ENCODE measurements around the gene TLE4.
A peak's percentile ranks its signal among the peaks of the same experiment; 100 is the strongest.
"Not testable (repeated sequence)": the region's sequence is repeated elsewhere in the genome, so short reads cannot be mapped to it uniquely, and the experiment has no call there.

Gene TLE4

GRCh38 chr9:79745752-79746336, 174.1 kb downstream of the TLE4 start:
- H3K27ac ChIP-seq (ENCODE audit: low read length, poor library complexity, severe bottlenecking): no peak overlapping the region
- no peak overlapping the region for H3K4ac ChIP-seq (ENCODE audit: low read depth in 1 of 2, low read length in 2 of 2)
- no peak overlapping the region for H2AFZ ChIP-seq (ENCODE audit: low read depth, low read length)
- H3K36me3 ChIP-seq (ENCODE audit: control insufficient read depth in 1 of 2, insufficient read depth in 2 of 2, low read depth in 1 of 2, low read length in 2 of 2): no peaks in the 10 kb centered on the region
- peaks cover 0 to 25% of the 10 kb centered on the region in 2 experiments for H3K27me3 ChIP-seq (ENCODE audit: control insufficient read depth in 1 of 2, insufficient read depth in 1 of 2, low read length in 2 of 2)
- H2BK15ac ChIP-seq (ENCODE audit: low read depth, poor library complexity, severe bottlenecking): no peak overlapping the region
- H3K4me3 ChIP-seq (ENCODE audit: insufficient read depth in 1 of 2, low read depth in 1 of 2, low read length in 2 of 2): no peak overlapping the region
- 96% methylated on average over 3 of the region's 4 CpGs for WGBS
- no peak overlapping the region for H3K14ac ChIP-seq (ENCODE audit: low read length in 2 of 2)
- H3K18ac ChIP-seq (ENCODE audit: low read depth in 1 of 2, low read length in 2 of 2): no peak overlapping the region
- no peak overlapping the region for H2AK5ac ChIP-seq (ENCODE audit: low read length, severe bottlenecking)
- H3K79me1 ChIP-seq (replicated peaks; ENCODE audit: low read length, poor library complexity, severe bottlenecking): no peaks in the 10 kb centered on the region
- no peak overlapping the region for H4K91ac ChIP-seq (ENCODE audit: low read length)
- H2BK5ac ChIP-seq (ENCODE audit: low read depth, low read length, poor library complexity, severe bottlenecking): no peak overlapping the region
- H3K9me3 ChIP-seq (ENCODE audit: control insufficient read depth, low read length): no peaks in the 10 kb centered on the region
- no peak overlapping the region for H4K8ac ChIP-seq (ENCODE audit: low read length)
- no peak overlapping the region for H2BK120ac ChIP-seq (ENCODE audit: low read depth, low read length)
- no peak overlapping the region for H3K9ac ChIP-seq (ENCODE audit: low read length)
- no peak overlapping the region for H3K23ac ChIP-seq (ENCODE audit: low read length in 2 of 2)
- H3K4me1 ChIP-seq (ENCODE audit: control insufficient read depth, insufficient read depth, low read depth, low read length): no peaks in the 10 kb centered on the region
- DNase-seq: no peak
- H2BK12ac ChIP-seq (ENCODE audit: low read length in 2 of 2): no peak overlapping the region
- H3K4me2 ChIP-seq (ENCODE audit: low read length, poor library complexity, severe bottlenecking): no peak overlapping the region

- not testable (repeated sequence) for H3K4me3 ChIP-seq (ENCODE audit: insufficient read depth in 1 of 2, low read depth in 1 of 2, low read length in 2 of 2); H3K4me1 ChIP-seq (ENCODE audit: control insufficient read depth, insufficient read depth, low read depth, low read length); H3K27ac ChIP-seq (ENCODE audit: low read length, poor library complexity, severe bottlenecking); H3K4ac ChIP-seq (ENCODE audit: low read depth in 1 of 2, low read length in 2 of 2); H3K23ac ChIP-seq (ENCODE audit: low read length in 2 of 2); H3K27me3 ChIP-seq (ENCODE audit: control insufficient read depth in 1 of 2, insufficient read depth in 1 of 2, low read length in 2 of 2); H2AK5ac ChIP-seq (ENCODE audit: low read length, severe bottlenecking); H3K18ac ChIP-seq (ENCODE audit: low read depth in 1 of 2, low read length in 2 of 2); H3K9ac ChIP-seq (ENCODE audit: low read length); DNase-seq; H3K36me3 ChIP-seq (ENCODE audit: control insufficient read depth in 1 of 2, insufficient read depth in 2 of 2, low read depth in 1 of 2, low read length in 2 of 2); H2BK5ac ChIP-seq (ENCODE audit: low read depth, low read length, poor library complexity, severe bottlenecking); H2BK120ac ChIP-seq (ENCODE audit: low read depth, low read length); H4K8ac ChIP-seq (ENCODE audit: low read length); H3K14ac ChIP-seq (ENCODE audit: low read length in 2 of 2); H3K79me1 ChIP-seq (replicated peaks; ENCODE audit: low read length, poor library complexity, severe bottlenecking); H2BK12ac ChIP-seq (ENCODE audit: low read length in 2 of 2); H2AFZ ChIP-seq (ENCODE audit: low read depth, low read length); H3K4me2 ChIP-seq (ENCODE audit: low read length, poor library complexity, severe bottlenecking); H3K9me3 ChIP-seq (ENCODE audit: control insufficient read depth, low read length); H2BK15ac ChIP-seq (ENCODE audit: low read depth, poor library complexity, severe bottlenecking)
- WGBS: 97% methylated on average over 1 of the region's 1 CpG
- H4K91ac ChIP-seq (ENCODE audit: low read length): peak overlapping the region; percentile 7
These were observed 180.2 kb downstream of the TLE4 start for GRCh38 chr9:79751895-79752466.

DNA sequence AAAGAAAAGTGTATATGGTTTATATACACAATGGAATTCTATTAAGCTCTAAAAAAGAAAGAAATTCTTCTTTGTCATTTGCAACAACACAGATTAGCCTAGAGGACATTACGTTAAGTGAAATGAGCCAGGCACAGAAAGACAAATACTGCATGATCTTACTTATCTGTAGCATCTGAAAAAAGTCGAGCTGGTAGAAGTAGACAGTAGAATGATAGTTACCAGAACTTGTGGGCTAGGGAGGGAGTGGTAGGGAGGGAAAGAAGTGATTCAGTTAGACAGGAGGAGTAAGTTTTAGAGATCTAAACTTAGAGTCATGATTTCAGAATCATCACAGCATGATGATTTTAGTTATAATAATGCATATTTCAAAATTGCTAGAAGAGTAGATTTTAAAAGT, 184.6 kb downstream of the TLE4 start:
- 29% methylated on average over 2 of the region's 2 CpGs for WGBS
- H3K4ac ChIP-seq (ENCODE audit: low read depth in 1 of 2, low read length in 2 of 2): no peak overlapping the region
- no peak overlapping the region for H3K23ac ChIP-seq (ENCODE audit: low read length in 2 of 2)
- H2BK5ac ChIP-seq (ENCODE audit: low read depth, low read length, poor library complexity, severe bottlenecking): no peak overlapping the region
- H2AK5ac ChIP-seq (ENCODE audit: low read length, severe bottlenecking): no peak overlapping the region
- no peak overlapping the region for H3K27ac ChIP-seq (ENCODE audit: low read length, poor library complexity, severe bottlenecking)
- peak; percentile 80 for DNase-seq
- no peak overlapping the region for H3K14ac ChIP-seq (ENCODE audit: low read length in 2 of 2)
- no peak overlapping the region for H4K8ac ChIP-seq (ENCODE audit: low read length)
- H4K91ac ChIP-seq (ENCODE audit: low read length): no peak overlapping the region
- no peak overlapping the region for H3K18ac ChIP-seq (ENCODE audit: low read depth in 1 of 2, low read length in 2 of 2)
- no peak overlapping the region for H2BK12ac ChIP-seq (ENCODE audit: low read length in 2 of 2)
- no peak overlapping the region for H3K9ac ChIP-seq (ENCODE audit: low read length)
- peaks cover 0 to 14% of the 10 kb centered on the region in 2 experiments for H3K27me3 ChIP-seq (ENCODE audit: control insufficient read depth in 1 of 2, insufficient read depth in 1 of 2, low read length in 2 of 2)
- no peaks in the 10 kb centered on the region for H3K4me1 ChIP-seq (ENCODE audit: control insufficient read depth, insufficient read depth, low read depth, low read length)
- peaks cover 4% of the 10 kb centered on the region for H3K9me3 ChIP-seq (ENCODE audit: control insufficient read depth, low read length)
- no peak overlapping the region for H3K4me3 ChIP-seq (ENCODE audit: insufficient read depth in 1 of 2, low read depth in 1 of 2, low read length in 2 of 2)
- no peak overlapping the region for H2BK120ac ChIP-seq (ENCODE audit: low read depth, low read length)
- H2BK15ac ChIP-seq (ENCODE audit: low read depth, poor library complexity, severe bottlenecking): no peak overlapping the region
- H2AFZ ChIP-seq (ENCODE audit: low read depth, low read length): no peak overlapping the region
- H3K79me1 ChIP-seq (replicated peaks; ENCODE audit: low read length, poor library complexity, severe bottlenecking): no peaks in the 10 kb centered on the region
- no peak overlapping the region for H3K4me2 ChIP-seq (ENCODE audit: low read length, poor library complexity, severe bottlenecking)
- H3K36me3 ChIP-seq (ENCODE audit: control insufficient read depth in 1 of 2, insufficient read depth in 2 of 2, low read depth in 1 of 2, low read length in 2 of 2): no peaks in the 10 kb centered on the region

- Histone ChIP-seq H3K4me3 (ENCODE audit: insufficient read depth in 1 of 2, low read depth in 1 of 2, low read length in 2 of 2) (no peak overlapping the region), H2BK12ac (ENCODE audit: low read length in 2 of 2) (peak overlapping the region in 1 of 2 experiments; percentile 83), H4K8ac (ENCODE audit: low read length) (no peak overlapping the region), H3K4ac (ENCODE audit: low read depth in 1 of 2, low read length in 2 of 2) (peak overlapping the region in 1 of 2 experiments; percentile 83), H2BK120ac (ENCODE audit: low read depth, low read length) (no peak overlapping the region), H3K14ac (ENCODE audit: low read length in 2 of 2) (no peak overlapping the region), H3K79me1 (replicated peaks; ENCODE audit: low read length, poor library complexity, severe bottlenecking) (no peaks in the 10 kb centered on the region), H3K9ac (ENCODE audit: low read length) (no peak overlapping the region), H3K9me3 (ENCODE audit: control insufficient read depth, low read length) (peaks cover under 1% of the 10 kb centered on the region), H2AK5ac (ENCODE audit: low read length, severe bottlenecking) (no peak overlapping the region), H2AFZ (ENCODE audit: low read depth, low read length) (no peak overlapping the region), H3K27me3 (ENCODE audit: control insufficient read depth in 1 of 2, insufficient read depth in 1 of 2, low read length in 2 of 2) (peaks cover 0 to 15% of the 10 kb centered on the region in 2 experiments), H3K4me2 (ENCODE audit: low read length, poor library complexity, severe bottlenecking) (no peak overlapping the region), H3K36me3 (ENCODE audit: control insufficient read depth in 1 of 2, insufficient read depth in 2 of 2, low read depth in 1 of 2, low read length in 2 of 2) (no peaks in the 10 kb centered on the region), H3K27ac (ENCODE audit: low read length, poor library complexity, severe bottlenecking) (no peak overlapping the region), H2BK5ac (ENCODE audit: low read depth, low read length, poor library complexity, severe bottlenecking) (no peak overlapping the region), H3K23ac (ENCODE audit: low read length in 2 of 2) (no peak overlapping the region), H2BK15ac (ENCODE audit: low read depth, poor library complexity, severe bottlenecking) (no peak overlapping the region), H3K18ac (ENCODE audit: low read depth in 1 of 2, low read length in 2 of 2) (peak overlapping the region in 1 of 2 experiments; percentile 56), H3K4me1 (ENCODE audit: control insufficient read depth, insufficient read depth, low read depth, low read length) (no peaks in the 10 kb centered on the region), H4K91ac (ENCODE audit: low read length) (no peak overlapping the region)
- peak; percentile 52 for DNase-seq
These were observed 185.3 kb downstream of the TLE4 start for GRCh38 chr9:79757074-79757473.
